ENCODE measurements around the gene PIP5K1B. TPM values are rescaled to one million over a fixed set of nuclear protein-coding genes. Genes with fewer than 3 reads are reported as not detected.

PIP5K1B gene
- total and polyA plus RNA-seq, 4 donors: 0.09 to 30.9 (median 0.29) TPM

DNA sequence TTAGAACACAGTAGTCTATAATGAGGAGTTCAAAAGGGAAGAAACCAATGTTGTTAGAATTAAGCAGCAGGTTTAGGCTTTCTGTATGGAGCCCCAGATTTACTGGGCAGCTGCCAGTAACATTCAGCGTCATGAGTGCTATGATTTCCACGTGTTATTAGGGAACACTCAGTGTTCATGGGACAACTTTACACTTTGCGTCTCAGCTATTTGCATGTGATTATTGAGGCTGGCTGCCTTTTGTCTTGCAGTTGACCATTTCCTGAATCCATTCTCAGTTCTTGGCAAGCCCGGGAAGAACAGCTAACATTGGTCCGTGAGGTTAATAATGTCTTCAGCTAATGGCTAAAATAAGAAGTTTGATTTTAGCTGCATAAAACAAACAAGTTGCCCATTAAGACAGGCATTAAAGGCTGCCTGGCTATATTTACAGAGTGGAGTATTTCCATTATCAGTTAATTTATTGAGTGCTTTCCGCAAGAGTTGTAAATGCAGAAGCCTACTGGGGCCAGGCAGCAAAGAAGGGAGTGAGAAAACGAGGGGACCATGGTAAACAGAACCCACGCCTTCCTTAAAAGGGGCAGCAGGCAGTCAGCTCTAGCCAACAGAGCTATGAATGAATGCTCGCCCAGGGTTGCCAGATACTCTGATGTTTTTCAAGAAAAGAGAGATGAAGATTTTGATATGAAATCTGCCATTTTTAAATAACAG, 120.9 kb downstream of the PIP5K1B start (continued):
- TF ChIP-seq ATF3 (IDR thresholded peaks at IDR 0.05): no peak
- no peak for TF ChIP-seq FOXA1 (IDR thresholded peaks at IDR 0.05)
- no peak for TF ChIP-seq TAF1 (conservative IDR thresholded peaks at IDR 0.05)

- no peak for DNase-seq (ENCODE audit: low spot score)
- Histone ChIP-seq H3K9me3 (ENCODE audit: control insufficient read depth in 4 of 4, low read length in 3 of 4) (no peaks in the 10 kb centered on the region), H3K4me1 (ENCODE audit: control insufficient read depth in 4 of 4, insufficient read depth in 4 of 4, low read length in 3 of 4) (no peaks in the 10 kb centered on the region), H3K27ac (ENCODE audit: low read depth in 1 of 2, low read length in 2 of 2) (no peak overlapping the region), H3K9ac (ENCODE audit: low read depth in 1 of 2, low read length in 2 of 2) (no peak overlapping the region), H3K4me3 (ENCODE audit: low read depth in 1 of 3, low read length in 3 of 3) (no peak overlapping the region), H3K36me3 (ENCODE audit: control insufficient read depth in 4 of 4, insufficient read depth in 3 of 4, low read depth in 1 of 4, low read length in 3 of 4) (no peaks in the 10 kb centered on the region), H3K27me3 (ENCODE audit: control insufficient read depth in 4 of 4, insufficient read depth in 4 of 4, low read length in 3 of 4) (peaks cover 0 to 3% (median 0%) of the 10 kb centered on the region in 4 donors)
- no peak for TF ChIP-seq GABPA (IDR thresholded peaks at IDR 0.05 in 1 of 2, conservative IDR thresholded peaks at IDR 0.05 in 1 of 2)
- TF ChIP-seq FOXA2 (IDR thresholded peaks at IDR 0.05): no peak
- TF ChIP-seq FOXA1 (IDR thresholded peaks at IDR 0.05): no peak
- no peak for TF ChIP-seq YY1 (IDR thresholded peaks at IDR 0.05)
- TF ChIP-seq JUND (IDR thresholded peaks at IDR 0.05): no peak
- TF ChIP-seq, protein P1, sequence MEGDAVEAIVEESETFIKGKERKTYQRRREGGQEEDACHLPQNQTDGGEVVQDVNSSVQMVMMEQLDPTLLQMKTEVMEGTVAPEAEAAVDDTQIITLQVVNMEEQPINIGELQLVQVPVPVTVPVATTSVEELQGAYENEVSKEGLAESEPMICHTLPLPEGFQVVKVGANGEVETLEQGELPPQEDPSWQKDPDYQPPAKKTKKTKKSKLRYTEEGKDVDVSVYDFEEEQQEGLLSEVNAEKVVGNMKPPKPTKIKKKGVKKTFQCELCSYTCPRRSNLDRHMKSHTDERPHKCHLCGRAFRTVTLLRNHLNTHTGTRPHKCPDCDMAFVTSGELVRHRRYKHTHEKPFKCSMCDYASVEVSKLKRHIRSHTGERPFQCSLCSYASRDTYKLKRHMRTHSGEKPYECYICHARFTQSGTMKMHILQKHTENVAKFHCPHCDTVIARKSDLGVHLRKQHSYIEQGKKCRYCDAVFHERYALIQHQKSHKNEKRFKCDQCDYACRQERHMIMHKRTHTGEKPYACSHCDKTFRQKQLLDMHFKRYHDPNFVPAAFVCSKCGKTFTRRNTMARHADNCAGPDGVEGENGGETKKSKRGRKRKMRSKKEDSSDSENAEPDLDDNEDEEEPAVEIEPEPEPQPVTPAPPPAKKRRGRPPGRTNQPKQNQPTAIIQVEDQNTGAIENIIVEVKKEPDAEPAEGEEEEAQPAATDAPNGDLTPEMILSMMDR (IDR thresholded peaks at IDR 0.05; ENCODE audit: low read depth, low read length, missing input control): no peak
- TF ChIP-seq MAX (IDR thresholded peaks at IDR 0.05): no peak
- TF ChIP-seq HNF4G (IDR thresholded peaks at IDR 0.05): no peak
- no peak for TF ChIP-seq RXRA (IDR thresholded peaks at IDR 0.05)
- TF ChIP-seq SP1 (IDR thresholded peaks at IDR 0.05): no peak
- TF ChIP-seq TAF1 (conservative IDR thresholded peaks at IDR 0.05): no peak
- no peak for TF ChIP-seq HNF4A (conservative IDR thresholded peaks at IDR 0.05)
- TF ChIP-seq RAD21 (IDR thresholded peaks at IDR 0.05): no peak
- TF ChIP-seq NR2F2 (IDR thresholded peaks at IDR 0.05): no peak
- no peak for TF ChIP-seq ATF3 (IDR thresholded peaks at IDR 0.05)
- TF ChIP-seq EGR1 (IDR thresholded peaks at IDR 0.05; ENCODE audit: low read depth in 2 of 2): no peak
- TF ChIP-seq, protein P2, sequence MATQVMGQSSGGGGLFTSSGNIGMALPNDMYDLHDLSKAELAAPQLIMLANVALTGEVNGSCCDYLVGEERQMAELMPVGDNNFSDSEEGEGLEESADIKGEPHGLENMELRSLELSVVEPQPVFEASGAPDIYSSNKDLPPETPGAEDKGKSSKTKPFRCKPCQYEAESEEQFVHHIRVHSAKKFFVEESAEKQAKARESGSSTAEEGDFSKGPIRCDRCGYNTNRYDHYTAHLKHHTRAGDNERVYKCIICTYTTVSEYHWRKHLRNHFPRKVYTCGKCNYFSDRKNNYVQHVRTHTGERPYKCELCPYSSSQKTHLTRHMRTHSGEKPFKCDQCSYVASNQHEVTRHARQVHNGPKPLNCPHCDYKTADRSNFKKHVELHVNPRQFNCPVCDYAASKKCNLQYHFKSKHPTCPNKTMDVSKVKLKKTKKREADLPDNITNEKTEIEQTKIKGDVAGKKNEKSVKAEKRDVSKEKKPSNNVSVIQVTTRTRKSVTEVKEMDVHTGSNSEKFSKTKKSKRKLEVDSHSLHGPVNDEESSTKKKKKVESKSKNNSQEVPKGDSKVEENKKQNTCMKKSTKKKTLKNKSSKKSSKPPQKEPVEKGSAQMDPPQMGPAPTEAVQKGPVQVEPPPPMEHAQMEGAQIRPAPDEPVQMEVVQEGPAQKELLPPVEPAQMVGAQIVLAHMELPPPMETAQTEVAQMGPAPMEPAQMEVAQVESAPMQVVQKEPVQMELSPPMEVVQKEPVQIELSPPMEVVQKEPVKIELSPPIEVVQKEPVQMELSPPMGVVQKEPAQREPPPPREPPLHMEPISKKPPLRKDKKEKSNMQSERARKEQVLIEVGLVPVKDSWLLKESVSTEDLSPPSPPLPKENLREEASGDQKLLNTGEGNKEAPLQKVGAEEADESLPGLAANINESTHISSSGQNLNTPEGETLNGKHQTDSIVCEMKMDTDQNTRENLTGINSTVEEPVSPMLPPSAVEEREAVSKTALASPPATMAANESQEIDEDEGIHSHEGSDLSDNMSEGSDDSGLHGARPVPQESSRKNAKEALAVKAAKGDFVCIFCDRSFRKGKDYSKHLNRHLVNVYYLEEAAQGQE (IDR thresholded peaks at IDR 0.05): no peak
- TF ChIP-seq, protein P3, sequence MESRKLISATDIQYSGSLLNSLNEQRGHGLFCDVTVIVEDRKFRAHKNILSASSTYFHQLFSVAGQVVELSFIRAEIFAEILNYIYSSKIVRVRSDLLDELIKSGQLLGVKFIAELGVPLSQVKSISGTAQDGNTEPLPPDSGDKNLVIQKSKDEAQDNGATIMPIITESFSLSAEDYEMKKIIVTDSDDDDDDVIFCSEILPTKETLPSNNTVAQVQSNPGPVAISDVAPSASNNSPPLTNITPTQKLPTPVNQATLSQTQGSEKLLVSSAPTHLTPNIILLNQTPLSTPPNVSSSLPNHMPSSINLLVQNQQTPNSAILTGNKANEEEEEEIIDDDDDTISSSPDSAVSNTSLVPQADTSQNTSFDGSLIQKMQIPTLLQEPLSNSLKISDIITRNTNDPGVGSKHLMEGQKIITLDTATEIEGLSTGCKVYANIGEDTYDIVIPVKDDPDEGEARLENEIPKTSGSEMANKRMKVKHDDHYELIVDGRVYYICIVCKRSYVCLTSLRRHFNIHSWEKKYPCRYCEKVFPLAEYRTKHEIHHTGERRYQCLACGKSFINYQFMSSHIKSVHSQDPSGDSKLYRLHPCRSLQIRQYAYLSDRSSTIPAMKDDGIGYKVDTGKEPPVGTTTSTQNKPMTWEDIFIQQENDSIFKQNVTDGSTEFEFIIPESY (IDR thresholded peaks at IDR 0.05): no peak
- WGBS: 83% methylated on average over 14 of the region's 14 CpGs
These were observed 123.1 kb downstream of the PIP5K1B start for GRCh38 chr9:68827837-68828744.
